Measurements from ENCODE around the gene ATP6V0B.

The ATP6V0B gene

DNA sequence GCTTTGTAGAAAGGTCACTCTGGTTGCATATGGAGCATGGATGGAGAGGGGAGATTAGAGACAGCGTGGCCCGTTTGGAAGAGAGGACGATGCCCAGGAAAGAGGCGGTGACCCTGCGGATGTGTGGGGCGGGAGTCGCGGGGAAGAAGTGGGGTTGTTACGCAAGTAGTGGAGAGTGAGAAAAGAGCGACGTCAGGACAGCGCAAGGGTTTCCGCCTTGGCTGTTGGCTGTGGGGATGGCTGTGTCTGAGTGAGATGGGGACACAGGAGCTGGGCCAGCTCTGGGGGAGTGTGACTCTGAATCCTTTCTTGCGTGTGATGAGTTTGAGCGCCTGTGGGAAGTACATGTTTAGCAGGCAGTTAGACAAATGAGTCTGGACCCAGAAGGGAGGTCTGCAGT lies 8.0 kb downstream of the ATP6V0B start:
- in situ Hi-C loops (cut with MboI; ENCODE audit: low sequenced_read_pairs): no loop called here

DNA sequence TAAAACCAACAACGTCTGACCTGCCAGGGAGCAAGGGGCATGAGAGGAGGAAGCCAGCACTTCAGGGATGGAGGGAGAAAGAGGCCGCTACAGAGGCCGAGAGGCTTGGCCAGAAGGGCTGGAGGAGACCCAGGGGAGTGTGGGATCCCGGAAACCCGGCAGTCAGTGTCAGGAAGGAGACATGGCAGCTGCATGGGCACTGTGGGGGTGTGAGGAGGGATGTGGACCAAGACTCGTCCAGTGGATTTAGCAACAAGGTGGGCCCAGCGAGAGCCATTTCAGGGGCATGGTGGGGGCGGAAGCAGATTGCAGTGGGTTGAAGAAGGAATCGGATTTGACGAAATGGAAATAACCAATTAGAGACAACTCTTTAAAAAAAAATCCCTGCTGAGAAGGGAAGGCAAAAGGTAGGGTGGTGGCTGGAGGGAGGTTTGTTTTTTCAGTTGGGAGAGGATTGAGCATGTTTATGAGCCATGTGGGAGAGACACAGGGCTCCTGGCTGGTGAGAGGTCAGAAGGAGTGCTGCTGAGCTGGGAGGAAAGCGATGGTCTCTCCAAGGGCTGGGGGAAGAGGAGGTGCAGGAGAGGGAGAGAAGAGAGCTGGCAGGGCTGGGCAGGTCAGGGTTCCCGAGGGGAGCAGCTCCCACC lies 8.6 kb downstream of the ATP6V0B start:
- in situ Hi-C loops (cut with MboI; ENCODE audit: low sequenced_read_pairs): no loop called here

DNA sequence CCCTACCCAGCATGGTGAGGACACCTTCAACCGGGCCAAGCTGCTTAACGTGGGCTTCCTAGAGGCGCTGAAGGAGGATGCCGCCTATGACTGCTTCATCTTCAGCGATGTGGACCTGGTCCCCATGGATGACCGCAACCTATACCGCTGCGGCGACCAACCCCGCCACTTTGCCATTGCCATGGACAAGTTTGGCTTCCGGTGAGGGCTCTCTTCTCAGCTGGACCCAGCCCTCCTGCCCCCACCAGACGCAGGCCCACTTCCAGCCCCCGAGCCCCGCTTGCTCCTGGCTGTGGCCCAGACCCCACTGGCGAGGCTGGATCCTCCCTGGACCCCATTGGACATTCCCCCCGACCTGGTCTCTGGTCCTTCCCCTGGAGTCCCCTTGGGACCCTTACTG lies 10.1 kb downstream of the ATP6V0B start:
- in situ Hi-C loops (cut with MboI; ENCODE audit: low sequenced_read_pairs): no loop called here

DNA sequence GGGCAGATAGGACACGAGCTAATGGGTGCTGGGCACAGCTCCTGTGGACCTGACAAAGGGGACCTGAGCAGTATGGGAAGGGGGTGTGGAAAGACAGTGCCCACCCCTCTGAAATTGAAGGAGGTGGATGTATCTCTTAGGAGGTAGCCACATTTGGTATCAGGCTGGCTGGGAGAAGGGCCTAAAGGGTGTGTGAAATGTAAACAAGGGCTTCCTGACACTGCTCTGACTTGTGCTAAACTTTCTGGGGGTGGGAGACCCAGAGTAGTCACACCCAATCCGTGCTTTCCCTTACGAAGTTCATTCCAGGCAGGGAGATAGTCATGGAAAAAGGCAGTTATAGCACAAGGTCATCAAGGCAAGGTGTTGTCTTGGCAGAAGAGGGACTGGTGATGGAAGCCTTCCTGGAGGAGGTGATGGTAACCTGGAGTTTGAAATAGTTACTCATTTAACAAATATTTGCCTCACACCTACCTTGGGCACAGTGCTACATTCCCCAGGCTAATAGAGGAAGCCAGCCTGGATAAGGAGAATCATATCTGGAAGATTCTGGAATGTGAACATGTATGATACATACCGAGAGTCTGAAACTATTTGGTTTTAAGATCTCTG lies 11.3 kb downstream of the ATP6V0B start:
- in situ Hi-C loops (cut with MboI; ENCODE audit: low sequenced_read_pairs): no loop called here

DNA sequence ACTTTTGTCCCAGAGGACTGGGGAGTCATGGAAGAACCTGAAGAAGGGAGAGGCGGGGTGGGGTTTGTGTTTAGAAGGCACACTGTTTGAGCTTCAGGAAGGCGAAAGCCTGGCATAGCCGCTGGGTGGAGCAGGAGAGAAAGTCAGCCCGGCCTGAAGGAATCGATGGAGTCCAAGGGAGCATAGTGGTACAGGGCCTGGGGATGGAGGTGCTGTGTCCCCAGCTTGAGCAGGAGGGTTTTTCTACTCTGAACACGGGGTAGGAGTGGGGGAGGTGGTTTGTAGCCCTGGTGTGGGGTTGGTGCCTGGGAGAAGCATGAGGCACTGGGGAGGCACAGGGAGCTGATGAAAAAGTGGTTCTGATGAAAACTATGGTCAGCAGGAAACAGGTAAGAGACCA lies 12.0 kb downstream of the ATP6V0B start:
- in situ Hi-C loops (cut with MboI; ENCODE audit: low sequenced_read_pairs): no loop called here

DNA sequence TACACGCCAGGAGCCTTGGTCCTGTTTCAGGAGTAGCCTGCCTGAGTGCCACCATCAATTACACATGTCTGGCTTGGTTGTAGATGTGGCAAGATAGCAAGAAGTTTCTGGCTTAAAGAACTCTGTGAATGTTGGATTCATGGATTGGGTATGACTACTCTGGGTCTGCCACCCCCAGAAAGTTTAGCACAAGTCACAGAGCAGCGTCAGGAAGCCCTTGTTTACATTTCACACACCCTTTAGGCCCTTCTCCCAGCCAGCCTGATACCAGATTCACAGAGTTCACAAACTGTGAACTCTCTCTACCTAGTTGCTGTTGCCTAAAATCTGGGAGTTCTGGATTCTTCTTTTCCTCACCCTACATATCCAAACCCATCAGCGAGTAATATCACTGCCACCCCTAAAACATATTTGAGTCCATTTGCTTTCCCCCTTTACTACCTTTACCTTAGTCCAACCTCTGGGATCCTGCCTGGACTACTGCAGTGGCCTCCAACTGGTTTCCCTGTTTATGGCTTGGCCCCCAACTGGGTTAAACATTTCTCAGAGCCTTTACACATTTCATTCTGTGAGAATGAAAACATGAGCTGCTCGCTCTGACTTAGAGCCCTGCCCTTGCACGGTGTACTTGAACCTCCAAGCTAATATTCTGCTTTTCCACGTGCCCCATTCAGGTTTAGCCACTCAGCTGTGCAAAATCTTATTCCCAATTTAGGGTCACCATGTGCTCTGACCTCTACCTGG lies 12.6 kb downstream of the ATP6V0B start:
- in situ Hi-C loops (cut with MboI; ENCODE audit: low sequenced_read_pairs): no loop called here

DNA sequence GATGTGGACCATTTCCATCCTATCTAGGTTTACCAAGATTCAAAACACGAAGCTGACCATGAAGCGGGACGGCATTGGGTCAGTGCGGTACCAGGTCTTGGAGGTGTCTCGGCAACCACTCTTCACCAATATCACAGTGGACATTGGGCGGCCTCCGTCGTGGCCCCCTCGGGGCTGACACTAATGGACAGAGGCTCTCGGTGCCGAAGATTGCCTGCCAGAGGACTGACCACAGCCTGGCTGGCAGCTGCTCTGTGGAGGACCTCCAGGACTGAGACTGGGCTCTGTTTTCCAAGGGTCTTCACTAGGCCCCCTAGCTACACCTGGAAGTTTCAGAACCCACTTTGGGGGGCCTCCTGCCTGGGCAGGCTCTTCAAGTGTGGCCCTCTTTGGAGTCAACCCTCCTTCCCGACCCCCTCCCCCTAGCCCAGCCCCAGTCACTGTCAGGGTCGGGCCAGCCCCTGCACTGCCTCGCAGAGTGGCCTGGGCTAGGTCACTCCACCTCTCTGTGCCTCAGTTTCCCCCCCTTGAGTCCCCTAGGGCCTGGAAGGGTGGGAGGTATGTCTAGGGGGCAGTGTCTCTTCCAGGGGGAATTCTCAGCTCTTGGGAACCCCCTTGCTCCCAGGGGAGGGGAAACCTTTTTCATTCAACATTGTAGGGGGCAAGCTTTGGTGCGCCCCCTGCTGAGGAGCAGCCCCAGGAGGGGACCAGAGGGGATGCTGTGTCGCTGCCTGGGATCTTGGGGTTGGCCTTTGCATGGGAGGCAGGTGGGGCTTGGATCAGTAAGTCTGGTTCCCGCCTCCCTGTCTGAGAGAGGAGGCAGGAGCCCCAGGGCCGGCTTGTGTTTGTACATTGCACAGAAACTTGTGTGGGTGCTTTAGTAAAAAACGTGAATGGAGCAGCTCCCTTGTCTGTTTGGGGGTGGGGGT lies 15.8 kb downstream of the ATP6V0B start:
- in situ Hi-C loops (cut with MboI; ENCODE audit: low sequenced_read_pairs): no loop called here

DNA sequence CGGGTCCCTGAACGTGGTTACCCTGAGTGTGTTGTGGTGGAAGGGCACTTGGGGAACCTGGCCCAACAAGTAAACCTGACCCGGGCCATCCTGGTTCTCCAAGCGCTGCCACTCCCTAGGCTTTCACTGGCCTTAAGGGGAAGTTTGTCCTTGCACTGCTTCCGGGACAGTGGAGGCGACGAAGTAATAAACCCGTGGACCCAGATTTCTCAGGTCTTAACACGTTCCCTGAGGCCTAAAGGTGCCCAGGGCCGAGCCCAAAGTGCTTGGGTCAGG lies 16.4 kb downstream of the ATP6V0B start:
- in situ Hi-C loops (cut with MboI; ENCODE audit: low sequenced_read_pairs): no loop called here

DNA sequence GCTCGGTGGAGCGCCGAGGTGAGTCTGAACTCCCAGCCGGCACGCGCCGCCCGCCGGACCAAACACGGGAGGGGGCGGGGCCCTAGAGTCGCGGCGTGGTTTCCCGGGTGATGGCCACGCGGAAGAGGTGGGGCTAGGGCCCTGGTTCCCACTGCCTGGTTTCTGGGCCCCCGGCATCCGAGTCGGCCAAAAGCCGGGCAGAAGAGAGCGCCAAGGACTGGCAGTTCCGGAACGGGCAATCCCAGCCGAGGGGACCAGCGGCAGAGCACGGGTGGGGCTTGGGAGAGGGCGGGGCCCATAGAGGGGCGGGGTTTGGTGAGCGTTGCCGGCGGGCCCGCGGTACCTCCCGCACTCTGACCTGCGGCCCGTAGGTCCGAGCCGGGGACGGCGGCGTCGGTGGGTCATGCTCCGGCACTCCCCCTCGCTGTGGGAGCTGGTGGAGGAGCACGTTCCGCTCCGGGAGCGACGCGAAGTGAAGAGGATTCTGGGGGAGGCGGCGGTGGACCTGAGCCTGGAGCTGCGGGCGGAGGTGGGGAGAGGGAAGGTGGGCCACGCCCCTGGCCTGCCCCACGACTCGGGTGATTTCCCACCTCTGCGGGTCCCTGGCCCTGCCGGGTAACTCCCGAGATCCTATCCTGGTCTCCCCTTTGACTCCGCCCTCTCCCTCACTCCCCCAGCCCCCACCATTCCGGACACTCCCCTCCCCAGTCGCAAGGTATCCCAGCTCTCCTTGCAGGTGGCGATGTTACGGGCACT lies 16.9 kb downstream of the ATP6V0B start, which contains the start of gene CCDC24:
Gene CCDC24, plus strand, starts transcription at position 124 of the 756 bp plus-strand sequence. Its CDS starts 280 bp downstream, at position 404.
- in situ Hi-C loops (cut with MboI; ENCODE audit: low sequenced_read_pairs): no loop called here

DNA sequence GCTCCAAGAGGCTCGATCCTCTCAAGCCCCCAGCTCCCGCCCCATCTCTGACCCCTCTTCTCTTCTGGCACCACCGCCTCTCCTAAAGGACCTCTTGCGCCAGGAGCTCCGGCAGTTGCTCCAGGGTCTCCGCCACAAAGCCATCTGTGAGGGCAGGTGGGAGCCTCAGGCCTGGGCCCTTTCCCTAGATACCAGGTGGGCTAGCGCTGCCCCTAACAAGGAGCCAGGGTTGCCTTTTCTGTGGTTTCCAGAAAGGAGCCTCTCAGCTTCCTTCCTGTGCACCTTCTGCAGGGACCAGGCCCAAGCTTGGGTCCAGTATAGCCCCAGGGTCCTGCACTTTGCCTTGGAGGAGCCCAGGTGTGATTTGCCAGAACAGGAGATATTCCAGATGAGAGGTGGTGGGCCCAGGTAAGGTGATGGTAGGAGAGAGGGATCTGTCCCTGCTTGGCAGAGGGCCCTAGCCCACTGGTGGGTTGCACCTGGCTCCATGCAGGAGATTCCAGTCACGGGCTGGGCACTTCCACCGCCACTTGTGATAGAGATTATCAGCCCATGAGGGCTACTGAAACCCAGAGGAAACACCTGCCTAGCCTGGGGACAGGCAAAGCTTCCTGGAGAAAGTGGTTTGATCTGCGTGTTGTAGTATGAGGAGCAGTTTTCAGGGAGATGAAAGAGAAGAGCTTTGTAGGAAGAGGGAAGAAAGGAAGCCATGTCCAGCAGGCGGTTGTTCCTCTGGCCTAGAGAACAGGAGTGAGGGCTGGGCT lies 17.7 kb downstream of the ATP6V0B start:
- in situ Hi-C loops (cut with MboI; ENCODE audit: low sequenced_read_pairs): no loop called here

DNA sequence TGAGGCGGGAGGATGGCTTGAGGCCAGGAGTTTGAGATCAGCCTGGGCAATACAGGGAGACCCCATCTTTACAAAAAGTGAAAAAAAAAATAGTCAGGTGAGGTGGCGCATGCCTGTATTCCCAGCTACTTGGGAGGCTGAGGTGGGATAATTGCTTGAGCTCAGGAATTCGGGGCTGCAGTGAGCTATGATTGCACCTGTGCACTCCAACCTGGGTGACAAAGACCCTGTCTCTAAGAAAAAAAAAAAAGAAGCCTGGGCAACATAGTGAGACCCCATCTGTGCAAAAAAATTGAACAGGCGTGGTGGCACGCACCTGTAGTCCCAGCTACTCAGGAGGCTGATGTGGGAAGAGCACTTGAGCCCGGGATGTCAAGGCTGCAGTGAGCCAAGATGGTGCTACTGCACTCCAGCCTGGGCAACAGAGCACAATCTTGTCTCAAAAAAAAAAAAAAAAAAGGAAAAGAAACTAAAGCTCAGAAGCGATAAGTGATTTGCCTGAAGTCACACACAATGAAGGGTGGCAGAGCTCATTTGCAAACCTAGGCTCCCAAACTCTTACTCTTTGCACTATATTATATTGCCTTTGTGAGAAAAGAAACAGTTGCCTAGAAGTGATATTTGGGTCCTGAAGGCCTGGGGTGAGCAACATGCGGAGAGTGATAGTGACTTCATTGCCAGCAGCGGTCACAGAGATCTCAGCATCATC lies 18.6 kb downstream of the ATP6V0B start:
- in situ Hi-C loops (cut with MboI; ENCODE audit: low sequenced_read_pairs): no loop called here

DNA sequence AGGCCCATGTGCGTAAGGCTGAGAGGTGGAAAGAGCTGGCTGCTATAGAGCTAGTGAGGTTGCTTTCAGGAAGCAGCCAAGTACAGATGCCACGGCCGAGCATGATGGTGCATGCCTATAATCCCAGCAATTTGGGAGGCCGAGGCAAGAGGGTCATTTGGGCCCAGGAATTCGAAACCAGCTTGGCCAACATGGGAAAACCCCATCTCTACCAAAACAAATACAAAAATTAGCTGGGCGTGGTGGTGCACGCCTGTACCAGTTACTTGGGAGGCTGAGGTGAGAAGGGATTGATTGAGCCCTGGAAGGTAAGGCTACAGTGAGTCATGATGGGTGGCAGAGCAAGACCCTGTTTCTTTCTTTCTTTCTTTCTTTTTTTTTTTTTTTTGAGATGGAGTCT lies 19.3 kb downstream of the ATP6V0B start:
- in situ Hi-C loops (cut with MboI; ENCODE audit: low sequenced_read_pairs): no loop called here

DNA sequence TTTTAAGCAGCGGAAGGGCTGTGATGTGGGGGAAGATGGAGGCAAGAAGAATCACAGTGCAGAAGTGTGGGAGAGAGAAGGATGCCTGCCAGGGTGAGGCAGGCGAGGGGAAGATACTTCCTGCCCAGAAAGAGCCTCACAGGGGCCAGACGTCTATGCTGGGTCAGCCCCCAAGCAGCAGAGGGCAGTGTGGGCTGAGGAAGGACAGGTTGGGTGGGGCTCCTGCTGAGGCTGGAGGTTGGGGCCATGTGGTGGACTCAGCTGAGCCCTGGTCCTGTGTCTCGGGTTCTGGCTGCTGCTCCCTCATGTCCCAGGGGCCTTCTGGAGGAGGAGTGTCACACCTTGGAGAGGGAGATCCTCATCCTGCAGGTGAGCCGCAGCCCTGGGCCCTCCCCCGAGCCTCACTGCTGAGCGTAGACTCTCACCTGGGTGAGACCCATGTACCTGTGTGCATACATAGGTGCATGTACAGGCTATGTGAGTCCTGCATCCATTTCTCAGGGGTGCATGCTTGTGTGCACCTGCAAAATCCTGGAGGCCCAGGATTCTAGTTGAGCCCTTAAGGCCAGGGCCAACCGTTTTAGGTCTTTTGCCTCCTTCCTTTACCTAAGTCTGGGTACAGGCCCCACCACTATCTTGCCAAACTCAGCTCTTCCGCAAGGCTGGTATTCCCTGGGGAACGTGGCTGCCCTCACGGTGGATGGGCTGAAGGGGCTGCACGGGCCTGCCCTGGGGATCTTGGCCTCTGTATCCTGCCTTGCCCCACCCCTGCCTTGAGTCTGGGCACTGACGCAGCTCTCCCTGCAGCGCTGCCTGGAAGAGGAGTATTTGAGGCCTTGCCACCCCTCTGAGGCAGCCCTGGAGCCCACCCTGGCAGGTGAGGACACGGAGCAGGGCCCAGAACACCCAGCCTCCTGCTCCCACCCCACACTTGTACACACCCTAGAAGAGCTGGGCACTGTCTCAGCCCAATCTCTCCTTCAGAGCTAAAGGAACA lies 20.3 kb downstream of the ATP6V0B start:
- in situ Hi-C loops (cut with MboI; ENCODE audit: low sequenced_read_pairs): no loop called here

DNA sequence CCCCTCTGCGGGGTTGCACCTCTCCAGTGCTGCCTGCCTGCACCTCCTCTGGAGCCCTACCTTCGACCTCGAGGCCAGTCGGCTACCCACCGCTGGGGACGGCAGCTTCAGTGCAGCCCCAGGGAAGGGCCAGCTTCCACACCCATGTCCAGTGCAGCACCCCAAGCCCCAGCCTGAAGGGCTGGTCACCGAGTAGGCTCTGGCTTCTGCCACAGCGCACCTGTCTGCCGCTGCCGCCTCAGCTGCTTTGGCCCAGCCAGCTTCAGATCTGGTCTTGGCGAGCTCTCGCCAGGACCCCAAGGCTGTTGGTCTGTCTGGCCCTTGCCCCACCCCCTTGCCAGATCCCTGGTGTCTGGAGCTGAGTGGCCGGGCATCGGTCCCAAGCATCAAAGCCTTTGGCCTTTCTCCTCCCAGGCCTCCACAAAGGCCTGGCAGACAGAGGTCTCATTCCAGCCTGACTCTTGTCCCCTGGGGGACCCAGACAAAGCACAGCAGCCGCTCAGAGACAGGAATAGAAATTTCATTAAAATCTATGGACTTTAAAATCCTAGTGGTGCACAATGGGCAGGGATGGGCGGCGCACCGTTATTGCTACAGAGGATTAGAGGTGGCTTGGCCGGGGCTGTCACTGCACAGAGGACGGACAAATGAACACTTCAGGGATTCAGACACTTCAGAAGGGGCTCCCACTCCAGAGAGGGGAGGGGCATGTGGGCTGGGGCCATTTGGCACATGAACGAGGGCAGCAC lies 21.4 kb downstream of the ATP6V0B start:
- in situ Hi-C loops (cut with MboI; ENCODE audit: low sequenced_read_pairs): no loop called here

DNA sequence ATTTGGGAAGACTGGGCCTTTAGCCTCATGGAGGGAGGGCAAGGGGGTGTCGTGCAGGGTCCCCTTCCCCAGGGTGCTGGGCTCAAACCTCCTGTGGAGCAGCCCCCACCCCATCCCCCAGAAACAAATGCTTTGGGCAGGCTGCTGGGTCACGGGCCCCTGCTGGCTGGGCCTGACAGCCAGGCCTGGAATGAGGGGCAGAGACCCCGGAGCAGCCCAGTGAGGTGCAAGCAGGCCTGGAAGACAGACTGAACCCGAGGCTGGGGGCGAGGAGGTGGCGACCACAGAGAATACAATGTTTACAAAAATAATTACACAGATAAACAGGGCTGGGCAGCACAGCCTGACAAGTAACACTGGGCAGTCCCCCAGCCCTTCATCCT lies 22.0 kb downstream of the ATP6V0B start:
- in situ Hi-C loops (cut with MboI; ENCODE audit: low sequenced_read_pairs): no loop called here

DNA sequence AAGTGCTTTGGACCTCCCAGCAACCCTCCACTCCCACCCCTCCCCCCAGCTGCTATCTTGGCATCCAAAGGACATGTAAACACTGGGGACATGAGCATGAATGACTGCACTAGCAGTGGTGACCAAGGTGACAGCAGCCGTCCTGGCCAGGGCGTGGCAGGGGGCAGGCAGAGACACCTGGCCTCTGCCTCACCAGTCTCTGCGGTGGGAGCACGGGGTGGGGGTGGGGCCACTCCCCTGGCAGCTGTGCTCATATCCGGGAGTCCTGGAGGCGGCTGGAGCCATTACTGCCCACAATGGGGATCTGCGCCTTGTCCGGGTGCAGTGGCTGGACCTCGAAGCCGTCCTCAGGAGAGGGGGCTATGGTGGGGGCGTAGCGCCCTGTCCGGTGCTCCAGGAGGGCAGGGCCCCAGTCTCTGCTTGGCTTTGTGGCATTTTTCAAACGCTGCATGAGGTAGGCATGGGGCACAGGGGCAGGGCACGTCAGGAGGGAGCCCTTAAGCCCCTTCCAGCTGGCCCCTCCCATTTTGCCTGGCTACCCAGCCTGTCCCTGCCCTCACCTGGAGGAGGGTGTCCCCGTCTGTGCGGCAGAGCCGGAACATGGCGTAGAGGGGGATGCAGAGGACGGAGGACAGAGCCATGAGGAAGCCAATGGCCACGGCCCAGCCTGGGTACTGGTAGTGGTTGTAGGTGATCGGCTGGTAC lies 22.7 kb downstream of the ATP6V0B start:
- in situ Hi-C loops (cut with MboI; ENCODE audit: low sequenced_read_pairs): no loop called here

DNA sequence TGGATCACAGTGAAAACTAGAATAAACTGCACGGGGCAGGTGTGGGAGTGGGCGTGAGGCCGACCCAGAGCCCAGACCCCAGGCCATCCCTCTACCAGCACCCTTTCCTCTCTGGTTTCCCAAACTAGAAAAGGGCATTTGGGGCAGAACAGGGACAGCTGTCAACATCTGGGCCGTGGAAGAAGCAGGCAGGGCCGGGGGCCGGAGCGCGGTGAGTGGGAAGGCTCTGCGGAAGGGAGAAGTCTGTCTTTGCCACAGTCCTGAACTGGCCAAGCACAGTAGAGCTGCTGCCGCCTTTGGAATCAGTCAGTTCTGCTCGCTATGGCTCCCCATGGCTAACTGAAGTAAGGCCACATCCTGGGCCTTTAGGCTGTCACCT lies 23.2 kb downstream of the ATP6V0B start:
- in situ Hi-C loops (cut with MboI; ENCODE audit: low sequenced_read_pairs): no loop called here
